ENCODE data around the gene PLA1A.

- TF ChIP-seq, protein P1, sequence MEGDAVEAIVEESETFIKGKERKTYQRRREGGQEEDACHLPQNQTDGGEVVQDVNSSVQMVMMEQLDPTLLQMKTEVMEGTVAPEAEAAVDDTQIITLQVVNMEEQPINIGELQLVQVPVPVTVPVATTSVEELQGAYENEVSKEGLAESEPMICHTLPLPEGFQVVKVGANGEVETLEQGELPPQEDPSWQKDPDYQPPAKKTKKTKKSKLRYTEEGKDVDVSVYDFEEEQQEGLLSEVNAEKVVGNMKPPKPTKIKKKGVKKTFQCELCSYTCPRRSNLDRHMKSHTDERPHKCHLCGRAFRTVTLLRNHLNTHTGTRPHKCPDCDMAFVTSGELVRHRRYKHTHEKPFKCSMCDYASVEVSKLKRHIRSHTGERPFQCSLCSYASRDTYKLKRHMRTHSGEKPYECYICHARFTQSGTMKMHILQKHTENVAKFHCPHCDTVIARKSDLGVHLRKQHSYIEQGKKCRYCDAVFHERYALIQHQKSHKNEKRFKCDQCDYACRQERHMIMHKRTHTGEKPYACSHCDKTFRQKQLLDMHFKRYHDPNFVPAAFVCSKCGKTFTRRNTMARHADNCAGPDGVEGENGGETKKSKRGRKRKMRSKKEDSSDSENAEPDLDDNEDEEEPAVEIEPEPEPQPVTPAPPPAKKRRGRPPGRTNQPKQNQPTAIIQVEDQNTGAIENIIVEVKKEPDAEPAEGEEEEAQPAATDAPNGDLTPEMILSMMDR (IDR thresholded peaks at IDR 0.05) = no peak
- TF ChIP-seq POLR2A (IDR thresholded peaks at IDR 0.05) = no peak
Observed at GRCh38 chr3:119595639-119596334, 1.9 kb upstream of the PLA1A start.

Measured in Peyer's patch (tissue), 4 donors.